ENCODE measurements around the gene THSD7B.

GRCh38 chr2:137151731-137152130 lies 386.4 kb downstream of the THSD7B start:
- TF ChIP-seq PBX3 (IDR thresholded peaks at IDR 0.05) (no peak), CTCF (IDR thresholded peaks at IDR 0.05) (no peak), JUN (IDR thresholded peaks at IDR 0.05) (no peak), CBX8 (IDR thresholded peaks at IDR 0.05) (no peak), POLR2A (IDR thresholded peaks at IDR 0.05; ENCODE audit: low read length) (no peak), HDAC2 (IDR thresholded peaks at IDR 0.05) (no peak), BHLHE40 (IDR thresholded peaks at IDR 0.05; ENCODE audit: low read depth, low read length) (no peak)
